Activated T-helper 1 cell treated with anti-CD3 and anti-CD28 coated beads, Interleukin-2, amount 50 U/mL, for 16 hours (primary cell): Measurements from ENCODE around the gene STX1B.
"Not testable (repeated sequence)": the region's sequence is repeated elsewhere in the genome, so short reads cannot be mapped to it uniquely, and the experiment has no call there.

ENCODE experiments used
- DNase-seq, 2 donors: peaks; one replicate each; pipeline ENCODE4 v3.0.0-alpha.2; 2020; ENCODE audit warnings: low read depth in 1 of 2, low spot score in 1 of 2

Gene STX1B

DNA sequence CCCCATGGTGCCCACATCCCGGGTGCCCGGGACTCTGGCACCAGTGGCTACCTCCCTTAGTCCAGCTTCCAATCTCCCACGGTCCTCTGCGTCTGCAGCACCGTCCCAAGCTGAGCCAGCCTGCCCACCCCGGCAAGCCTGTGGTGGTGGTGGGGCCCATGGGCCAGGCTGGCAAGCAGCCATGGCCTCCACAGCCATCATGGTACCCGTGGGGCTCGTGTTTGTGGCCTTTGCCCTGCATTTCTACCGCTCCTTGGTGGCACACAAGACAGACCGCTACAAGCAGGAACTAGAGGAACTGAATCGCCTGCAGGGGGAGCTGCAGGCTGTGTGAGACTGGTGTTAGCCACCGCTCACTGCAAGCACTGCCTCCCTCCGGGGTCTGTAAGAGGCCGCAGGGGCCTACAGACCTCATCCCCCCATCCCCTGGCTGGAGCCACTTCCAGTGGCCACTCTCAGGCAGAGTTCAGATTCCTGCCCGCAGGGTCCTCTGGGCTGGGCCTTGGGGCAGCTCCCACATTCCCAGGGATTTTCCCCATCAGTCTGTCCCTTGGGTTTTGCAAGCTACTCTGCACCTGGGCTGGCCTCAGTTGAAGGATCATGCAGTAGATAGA lies 56.8 kb downstream of the STX1B start:
- DNase-seq = peak in 1 of 2 donors; percentile 40

DNA sequence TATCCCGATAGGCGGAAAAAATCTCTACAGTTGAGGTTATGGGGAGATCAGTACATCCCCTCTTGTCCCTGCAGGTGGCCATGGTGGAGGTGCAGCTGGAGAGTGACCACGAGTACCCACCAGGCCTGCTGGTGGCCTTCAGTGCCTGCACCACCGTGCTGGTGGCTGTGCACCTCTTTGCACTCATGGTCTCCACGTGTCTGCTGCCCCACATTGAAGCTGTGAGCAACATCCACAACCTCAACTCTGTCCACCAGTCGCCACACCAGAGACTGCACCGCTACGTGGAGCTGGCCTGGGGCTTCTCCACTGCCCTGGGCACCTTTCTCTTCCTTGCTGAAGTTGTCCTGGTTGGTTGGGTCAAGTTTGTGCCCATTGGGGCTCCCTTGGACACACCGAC lies 57.3 kb downstream of the STX1B start:
- no peak for DNase-seq

DNA sequence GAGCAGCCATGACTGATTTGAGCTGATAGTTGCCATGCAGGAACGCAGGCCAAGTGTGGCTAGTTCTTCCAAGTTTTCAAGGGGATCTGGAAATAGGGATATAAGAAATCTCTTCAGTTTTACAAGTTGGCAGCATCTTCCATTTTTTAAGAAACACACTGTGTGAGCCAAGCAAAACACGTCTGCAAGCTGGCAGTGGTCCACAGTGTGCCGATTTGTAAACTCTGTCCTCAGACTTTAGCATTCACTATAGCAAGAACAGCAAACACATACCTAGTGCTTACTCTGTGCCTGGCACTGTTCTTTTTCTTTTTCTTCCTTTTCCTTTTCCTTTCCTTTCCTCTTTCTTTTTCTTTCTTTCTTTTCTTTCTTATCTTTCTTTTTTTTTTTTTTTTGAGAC lies 58.7 kb downstream of the STX1B start:
- no peak for DNase-seq

DNA sequence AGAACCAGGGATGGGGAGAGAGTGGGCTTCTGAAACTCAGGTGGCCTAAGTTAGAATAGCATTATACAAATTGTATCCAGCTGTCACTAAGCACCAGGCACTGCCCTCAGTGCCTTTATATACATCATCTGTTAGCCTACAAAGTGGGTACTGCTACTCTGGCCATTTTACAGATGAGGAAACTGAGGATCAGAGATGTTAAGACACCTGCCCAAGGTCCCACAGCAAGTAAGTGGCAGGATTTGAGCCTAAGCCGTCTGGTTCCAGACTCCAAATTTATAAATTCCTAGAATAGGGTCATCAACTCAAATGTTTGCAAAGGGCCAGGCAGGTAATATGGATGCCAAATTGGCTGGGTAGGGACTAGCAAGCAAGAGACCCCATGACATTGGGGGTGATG lies 59.2 kb downstream of the STX1B start:
- no peak for DNase-seq

DNA sequence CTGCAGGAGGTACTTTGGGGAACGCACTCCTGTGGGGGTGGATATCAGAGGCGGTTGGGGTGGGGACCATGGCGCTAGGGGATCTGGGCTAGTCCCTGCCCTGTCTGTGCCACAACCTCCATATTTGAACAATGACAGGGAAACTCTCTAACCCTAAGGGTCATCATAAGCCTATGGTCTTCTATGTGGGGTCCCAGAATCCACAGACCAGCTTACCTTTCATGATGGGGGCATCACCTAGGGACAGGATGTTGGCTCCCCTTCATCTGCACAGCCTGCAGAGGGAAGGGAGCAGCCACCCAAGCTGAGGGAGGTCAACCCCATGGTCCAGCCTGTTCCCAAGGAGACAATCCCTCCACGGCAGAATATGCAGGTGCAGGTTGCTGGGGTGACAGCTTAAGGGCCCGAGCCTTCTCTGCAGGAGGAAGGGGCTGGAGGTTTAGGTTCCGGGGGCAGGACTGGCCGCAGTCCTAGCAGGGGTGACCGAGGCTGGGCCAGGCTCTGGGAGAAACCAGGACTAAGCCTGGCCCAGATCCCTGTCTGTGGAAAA lies 59.8 kb downstream of the STX1B start:
- no peak for DNase-seq

DNA sequence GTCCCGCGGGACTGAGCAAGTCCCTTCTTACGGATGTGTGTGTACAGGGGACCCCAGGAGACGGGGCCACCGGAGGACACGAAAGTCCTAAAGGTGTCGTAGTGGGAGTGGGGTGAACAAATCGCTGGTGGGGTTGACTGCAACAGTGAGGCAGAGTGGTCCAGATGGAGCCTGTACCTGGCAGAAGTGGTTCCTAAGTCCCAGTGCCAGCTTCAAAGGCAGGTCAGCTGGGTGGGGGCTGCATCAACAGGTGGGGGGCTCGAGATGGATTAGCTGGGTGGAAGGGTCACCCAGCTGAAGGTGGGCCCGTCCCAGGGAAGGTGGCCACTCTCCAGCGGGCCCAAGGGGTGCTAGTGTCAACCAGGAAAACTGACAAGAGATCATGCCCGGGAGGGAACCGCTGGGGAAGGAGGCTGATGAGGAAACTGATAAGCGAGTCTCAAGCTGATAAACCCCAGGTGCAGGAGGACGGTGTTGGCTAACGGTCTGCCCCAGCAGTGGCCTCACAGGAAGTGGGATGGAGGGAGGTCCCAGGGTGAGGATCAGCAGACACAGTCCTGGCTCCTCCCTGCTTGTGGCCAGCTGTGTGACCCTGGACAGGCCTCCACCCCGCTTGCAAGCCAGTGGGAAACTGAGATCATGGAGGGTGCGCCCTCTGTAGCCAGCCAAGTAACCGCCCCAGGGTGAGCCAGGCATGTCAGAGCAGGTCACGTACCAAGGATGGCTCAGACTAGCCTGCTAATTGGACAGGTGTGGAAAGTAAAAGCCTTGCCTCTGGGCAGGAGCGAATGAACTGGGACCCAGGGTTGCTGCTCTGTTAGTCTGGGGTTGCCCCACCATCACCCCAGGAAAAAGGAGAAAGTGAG lies 60.6 kb downstream of the STX1B start:
- no peak for DNase-seq

DNA sequence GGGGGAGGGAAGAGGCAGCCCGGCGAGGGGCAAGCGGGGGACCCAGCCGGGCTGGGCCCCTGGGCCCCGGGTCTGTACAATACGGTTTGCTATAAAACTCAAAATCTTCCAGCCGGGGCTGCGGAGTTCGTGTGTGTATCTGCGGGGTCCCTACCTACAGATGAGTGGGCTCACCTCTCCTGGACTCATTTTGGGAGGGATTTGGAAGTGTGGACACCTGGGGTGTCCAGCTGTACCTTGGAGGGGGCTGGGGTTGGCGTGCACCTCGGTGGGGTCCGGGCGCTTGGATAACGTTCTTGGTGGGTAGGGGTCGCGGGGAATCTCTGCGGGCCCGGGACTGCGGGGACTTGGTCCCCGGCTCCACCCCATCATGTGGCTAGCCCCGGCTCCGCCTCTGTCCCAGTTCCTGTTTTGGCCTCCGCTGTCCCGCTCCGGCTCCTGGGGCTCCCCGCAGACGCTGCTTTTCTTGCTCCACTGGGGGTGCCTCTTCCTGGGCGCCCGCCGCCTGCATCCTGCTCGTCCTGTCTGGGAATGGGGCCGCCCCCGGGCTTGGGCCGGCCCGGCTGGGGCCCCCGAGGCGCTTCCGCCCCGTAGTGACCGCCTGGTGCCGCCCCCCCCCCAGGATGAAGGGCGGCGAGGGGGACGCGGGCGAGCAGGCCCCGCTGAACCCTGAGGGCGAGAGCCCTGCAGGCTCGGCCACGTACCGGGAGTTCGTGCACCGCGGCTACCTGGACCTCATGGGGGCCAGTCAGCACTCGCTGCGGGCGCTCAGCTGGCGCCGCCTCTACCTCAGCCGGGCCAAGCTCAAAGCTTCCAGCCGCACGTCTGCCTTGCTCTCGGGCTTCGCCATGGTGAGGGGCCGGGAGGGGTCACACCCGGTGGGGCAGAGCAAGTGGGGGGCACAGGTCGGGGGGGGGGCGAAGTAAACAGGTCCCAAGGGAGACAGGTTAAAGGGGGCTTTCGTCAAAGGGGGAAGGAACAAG lies 61.5 kb downstream of the STX1B start, which contains the start of gene ORAI3:
Gene ORAI3, plus strand, starts transcription at position 402 of the 983 bp plus-strand sequence. Its CDS starts 222 bp downstream, at position 624.
- no peak for DNase-seq

DNA sequence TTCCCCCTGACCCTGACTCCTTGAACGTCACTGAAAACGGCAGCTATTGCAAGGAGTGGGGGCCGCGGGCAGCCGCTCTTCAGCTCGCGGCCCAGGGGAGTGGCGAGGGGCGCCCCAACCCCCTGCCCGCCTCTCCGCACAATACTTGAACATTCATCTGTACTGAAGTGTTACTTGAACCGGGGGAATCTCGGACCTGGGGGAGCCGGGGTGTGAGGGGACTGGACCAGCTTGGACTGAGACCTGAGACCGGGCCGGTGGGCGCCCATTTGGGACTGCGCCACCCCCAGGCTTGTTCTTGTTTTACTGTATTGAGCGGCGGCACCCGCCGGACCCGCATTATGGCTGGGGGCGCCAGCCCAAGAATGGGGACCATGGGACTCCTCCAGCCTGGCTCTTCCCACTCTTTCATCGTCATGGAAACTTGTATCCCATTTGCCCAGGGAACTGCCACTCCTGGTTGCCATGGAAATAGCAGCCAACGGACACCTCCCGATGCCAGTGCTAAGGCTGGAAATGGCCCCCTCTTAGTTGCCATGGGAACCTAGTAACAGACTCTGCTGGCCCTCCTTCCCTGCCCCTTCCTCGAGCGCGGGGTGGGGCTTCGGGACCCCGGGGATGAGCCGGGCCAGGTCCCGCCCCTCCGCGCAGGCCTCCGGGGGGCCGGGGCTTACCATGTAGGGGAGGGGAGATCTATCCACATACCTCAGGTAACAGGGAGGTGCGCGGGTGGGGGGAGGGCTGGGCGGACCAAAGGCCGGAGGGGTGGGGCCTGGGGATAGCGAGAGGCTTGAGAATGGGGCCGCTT lies 62.4 kb downstream of the STX1B start:
- DNase-seq = no peak

DNA sequence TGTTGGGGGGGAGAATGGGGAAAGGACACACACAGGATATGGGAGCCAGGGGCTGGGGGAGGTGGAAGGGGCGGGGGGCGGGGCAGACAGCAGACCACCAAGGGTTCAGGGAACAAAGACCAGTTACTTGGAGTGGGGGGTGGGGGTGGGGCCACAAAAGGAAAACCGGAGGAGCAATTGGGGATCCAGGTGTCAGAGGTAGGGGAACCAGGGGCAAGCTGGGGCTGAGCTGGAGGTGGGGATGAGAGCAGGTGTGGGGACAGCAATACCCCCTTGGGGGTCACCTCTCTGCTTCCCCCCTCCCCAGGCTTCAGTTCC lies 62.9 kb downstream of the STX1B start:
- no peak for DNase-seq

DNA sequence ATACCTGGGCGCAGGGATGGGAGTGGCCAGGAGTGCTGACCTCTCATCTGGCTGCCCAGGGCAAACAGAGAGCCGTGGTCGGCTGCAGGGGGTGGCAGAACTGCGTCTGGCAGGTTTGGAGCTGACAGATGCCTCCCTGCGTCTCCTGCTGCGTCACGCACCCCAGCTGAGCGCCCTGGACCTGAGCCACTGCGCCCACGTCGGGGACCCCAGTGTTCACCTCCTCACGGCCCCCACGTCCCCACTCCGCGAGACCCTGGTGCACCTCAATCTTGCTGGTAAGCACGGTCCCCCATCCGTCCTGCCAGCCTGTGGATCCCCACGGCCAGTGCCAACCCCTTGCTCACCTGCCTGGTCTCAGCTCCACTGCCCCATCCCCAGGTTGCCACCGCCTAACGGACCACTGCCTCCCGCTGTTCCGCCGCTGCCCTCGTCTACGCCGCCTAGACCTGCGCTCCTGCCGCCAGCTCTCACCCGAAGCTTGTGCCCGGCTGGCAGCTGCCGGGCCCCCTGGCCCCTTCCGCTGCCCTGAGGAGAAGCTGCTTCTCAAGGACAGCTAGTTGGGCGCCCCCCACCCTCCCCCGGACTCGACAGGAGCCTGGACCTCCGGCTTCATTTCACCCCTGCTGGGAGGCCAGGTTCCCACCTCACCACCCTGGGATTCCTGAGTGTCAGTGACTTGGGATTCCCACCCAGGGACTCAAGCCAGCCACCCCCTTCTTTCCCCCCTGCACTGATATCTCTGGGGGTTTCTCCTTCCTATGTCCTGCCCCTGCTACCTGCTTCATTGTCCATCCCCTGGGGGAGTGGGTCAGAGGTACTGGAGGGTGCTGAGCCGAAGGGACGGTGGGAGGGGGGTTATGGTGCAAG lies 63.5 kb downstream of the STX1B start:
- DNase-seq = no peak

DNA sequence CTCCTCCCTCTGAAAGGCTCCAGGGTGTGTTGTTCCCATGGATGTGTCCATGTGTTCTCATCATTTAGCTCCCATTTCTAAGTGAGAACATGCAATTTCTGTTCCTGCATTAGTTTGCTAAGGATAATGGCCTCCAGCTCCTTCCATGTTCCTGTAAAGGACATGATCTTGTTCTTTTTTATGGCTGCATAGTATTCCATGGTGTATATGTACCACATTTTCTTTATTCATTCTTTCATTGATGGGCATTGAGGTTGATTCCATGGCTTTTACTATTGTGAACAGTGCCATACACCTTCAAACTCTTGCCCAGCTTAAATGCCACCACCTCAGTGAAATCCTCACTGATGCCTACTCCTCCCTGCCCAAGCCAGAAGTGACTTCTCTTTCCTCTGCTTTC lies 66.1 kb downstream of the STX1B start:
- no peak for DNase-seq

DNA sequence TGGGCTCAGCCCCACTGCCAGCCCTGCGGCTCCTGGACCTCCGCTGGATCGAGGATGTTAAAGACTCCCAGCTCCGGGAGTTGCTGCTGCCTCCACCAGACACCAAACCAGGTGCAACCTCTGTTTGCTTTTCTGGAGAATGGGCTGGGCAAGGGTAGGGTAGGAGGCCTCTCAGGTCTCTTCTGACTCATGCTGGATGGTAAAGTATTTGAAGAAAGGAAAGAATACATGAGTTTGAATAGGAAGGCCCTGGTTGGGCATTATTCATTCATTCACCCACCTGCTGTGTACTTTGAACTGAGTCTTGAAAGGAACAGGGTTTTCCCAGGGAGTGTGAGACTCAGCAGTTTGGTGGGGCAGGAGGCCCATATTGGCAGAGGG lies 68.0 kb downstream of the STX1B start:
- DNase-seq = no peak

DNA sequence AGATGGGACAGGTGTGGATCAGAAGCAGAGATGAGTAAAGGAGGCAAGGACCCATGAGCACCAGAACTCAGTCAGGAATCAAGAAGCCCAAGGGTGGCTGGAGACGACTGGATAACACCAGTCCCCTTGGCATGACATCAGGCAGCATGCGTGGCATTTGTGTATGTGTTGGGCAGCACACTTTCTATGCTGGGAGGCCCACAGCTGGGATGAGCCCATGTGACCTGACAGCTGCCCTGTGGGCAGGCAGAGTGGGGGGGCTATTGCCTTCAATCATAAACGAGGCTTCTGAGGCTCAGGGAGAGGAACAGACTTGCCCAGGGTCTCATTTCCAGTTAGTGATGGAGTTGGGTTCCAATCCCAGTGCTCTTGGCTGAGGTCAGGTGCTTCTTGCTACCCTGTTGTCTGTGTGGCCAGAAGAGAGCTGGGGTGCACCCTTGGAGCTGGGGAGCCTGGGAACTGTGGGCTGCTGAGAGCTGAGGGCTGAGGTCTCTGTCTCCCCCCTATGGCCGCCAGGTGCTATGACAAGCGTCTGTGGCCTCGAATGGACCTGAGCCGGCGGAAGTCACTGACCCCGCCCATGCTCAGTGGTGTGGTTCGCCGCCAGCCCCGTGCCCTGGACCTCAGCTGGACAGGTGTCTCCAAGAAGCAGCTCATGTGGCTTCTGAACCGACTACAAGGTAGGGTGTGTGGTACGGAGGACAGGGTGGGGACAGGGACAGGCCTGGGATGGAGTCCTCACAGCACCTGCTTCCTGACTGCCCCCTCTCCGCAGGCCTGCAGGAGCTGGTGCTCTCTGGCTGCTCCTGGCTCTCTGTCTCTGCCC lies 68.6 kb downstream of the STX1B start:
- DNase-seq = peak in 1 of 2 donors; percentile 51

DNA sequence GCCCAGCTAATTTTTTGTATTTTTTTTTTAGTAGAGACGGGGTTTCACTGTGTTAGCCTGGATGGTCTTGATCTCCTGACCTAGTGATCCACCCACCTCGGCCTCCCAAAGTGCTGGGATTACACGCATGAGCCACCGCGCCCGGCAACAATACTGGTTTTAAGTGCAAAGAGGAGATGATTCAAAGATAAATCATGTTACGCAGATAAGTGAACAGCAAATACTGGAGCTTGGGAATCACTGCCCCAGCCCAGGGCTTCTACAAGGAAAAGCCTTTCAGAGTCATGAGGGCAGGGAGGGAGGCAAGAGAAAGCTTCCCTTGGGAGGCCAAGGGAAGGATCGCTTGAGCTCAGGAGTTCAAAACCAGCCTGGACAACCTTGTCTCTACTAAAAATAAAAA lies 70.9 kb downstream of the STX1B start:
- not testable (repeated sequence) for DNase-seq
